ENCODE measurements around the gene PAGR1. TPM values are rescaled to one million over a fixed set of nuclear protein-coding genes. Genes with fewer than 3 reads are reported as not detected.

The PAGR1 gene
- polyA plus RNA-seq, 1 of the 3 experiments (the other 2 are of a cell fraction): 57.7 TPM

DNA sequence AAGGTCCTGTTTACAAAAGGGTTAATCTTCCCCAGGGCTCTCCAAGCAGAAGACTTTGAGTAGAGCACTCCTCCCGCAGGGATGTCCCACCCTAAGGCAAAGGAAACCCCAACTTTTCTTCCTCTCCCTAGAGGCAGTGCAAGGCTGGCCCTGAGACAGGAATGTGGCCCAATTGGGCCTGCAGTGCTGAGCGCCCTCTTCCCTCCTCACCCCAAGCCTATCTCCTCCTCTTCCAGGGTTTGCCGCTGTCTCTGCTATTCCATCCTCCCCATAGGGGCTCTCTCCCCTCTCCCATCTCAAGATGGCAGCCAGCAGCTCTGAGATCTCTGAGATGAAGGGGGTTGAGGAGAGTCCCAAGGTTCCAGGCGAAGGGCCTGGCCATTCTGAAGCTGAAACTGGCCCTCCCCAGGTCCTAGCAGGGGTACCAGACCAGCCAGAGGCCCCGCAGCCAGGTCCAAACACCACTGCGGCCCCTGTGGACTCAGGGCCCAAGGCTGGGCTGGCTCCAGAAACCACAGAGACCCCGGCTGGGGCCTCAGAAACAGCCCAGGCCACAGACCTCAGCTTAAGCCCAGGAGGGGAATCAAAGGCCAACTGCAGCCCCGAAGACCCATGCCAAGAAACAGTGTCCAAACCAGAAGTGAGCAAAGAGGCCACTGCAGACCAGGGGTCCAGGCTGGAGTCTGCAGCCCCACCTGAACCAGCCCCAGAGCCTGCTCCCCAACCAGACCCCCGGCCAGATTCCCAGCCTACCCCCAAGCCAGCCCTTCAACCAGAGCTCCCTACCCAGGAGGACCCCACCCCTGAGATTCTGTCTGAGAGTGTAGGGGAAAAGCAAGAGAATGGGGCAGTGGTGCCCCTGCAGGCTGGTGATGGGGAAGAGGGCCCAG lies 3.0 kb upstream of the PAGR1 start:
- TF ChIP-seq MEF2A (IDR thresholded peaks at IDR 0.05; ENCODE audit: borderline replicate concordance, low read depth) (no peak), RCOR1 (IDR thresholded peaks at IDR 0.05; ENCODE audit: low read length) (no peak), FOXM1 (IDR thresholded peaks at IDR 0.05; ENCODE audit: low read depth) (no peak), USF2 (IDR thresholded peaks at IDR 0.05; ENCODE audit: borderline replicate concordance, low read depth, low read length) (no peak), CHD2 (IDR thresholded peaks at IDR 0.05; ENCODE audit: low read length, partially characterized antibody) (no peak), ELF1 (IDR thresholded peaks at IDR 0.05) (no peak), EZH2phosphoT487 (IDR thresholded peaks at IDR 0.05; ENCODE audit: borderline replicate concordance, low read depth) (no peak), SMC3 (IDR thresholded peaks at IDR 0.05; ENCODE audit: low read depth, low read length) (no peak), YY1 (IDR thresholded peaks at IDR 0.05; ENCODE audit: low read depth) (no peak; the same call in 1 of the 2 replicates), PBX3 (IDR thresholded peaks at IDR 0.05) (no peak), EP300 (IDR thresholded peaks at IDR 0.05; ENCODE audit: borderline replicate concordance in 1 of 2, low read depth in 1 of 2, low read length in 1 of 2) (no peak), SIN3A (IDR thresholded peaks at IDR 0.05; ENCODE audit: borderline replicate concordance, low read depth, low read length) (no peak), IRF3 (IDR thresholded peaks at IDR 0.05; ENCODE audit: low read depth, low read length) (no peak), MAX (IDR thresholded peaks at IDR 0.05; ENCODE audit: low read depth) (no peak), JUND (IDR thresholded peaks at IDR 0.05) (no peak), REST (IDR thresholded peaks at IDR 0.05; ENCODE audit: low read depth, low read length) (no peak), RFX5 (IDR thresholded peaks at IDR 0.05; ENCODE audit: low read length) (no peak), POLR2AphosphoS5 (IDR thresholded peaks at IDR 0.05; ENCODE audit: low read depth, low read length) (no peak), FOSL2 (IDR thresholded peaks at IDR 0.05; ENCODE audit: borderline replicate concordance, low read depth) (no peak)
- TF ChIP-seq, protein P1, sequence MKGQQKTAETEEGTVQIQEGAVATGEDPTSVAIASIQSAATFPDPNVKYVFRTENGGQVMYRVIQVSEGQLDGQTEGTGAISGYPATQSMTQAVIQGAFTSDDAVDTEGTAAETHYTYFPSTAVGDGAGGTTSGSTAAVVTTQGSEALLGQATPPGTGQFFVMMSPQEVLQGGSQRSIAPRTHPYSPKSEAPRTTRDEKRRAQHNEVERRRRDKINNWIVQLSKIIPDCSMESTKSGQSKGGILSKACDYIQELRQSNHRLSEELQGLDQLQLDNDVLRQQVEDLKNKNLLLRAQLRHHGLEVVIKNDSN (IDR thresholded peaks at IDR 0.05; ENCODE audit: borderline replicate concordance, low read depth): no peak
- H2AFZ ChIP-seq (ENCODE audit: low read depth): no peak overlapping the region
- peaks cover 75% of the 10 kb centered on the region for H3K79me2 ChIP-seq (ENCODE audit: insufficient read depth)
- peak overlapping the region; percentile 80 for H3K9ac ChIP-seq
- peak overlapping the region; percentile 87 to 97; a peak in 3 of 4 replicates for H3K27ac ChIP-seq (ENCODE audit: low read depth in 2 of 2, low read length in 1 of 2)
- CTCF ChIA-PET: interaction anchor here (1.0 to 3.1 kb wide), 5 partner anchors 10 to 113 kb away, joined by 3 to 14 read pairs (median 3); no protein-coding TSS in a partner anchor
- POLR2A ChIA-PET: no interaction called here
- H3K36me3 ChIP-seq (replicated peaks in 1 of 2; ENCODE audit: control insufficient read depth in 1 of 2, insufficient read depth in 2 of 2, low read length in 1 of 2): peaks cover 13 to 21% of the 10 kb centered on the region in 2 experiments
- WGBS (ENCODE audit: low lambda C conversion rate): 72% methylated on average over 7 of the region's 9 CpGs
- H3F3A ChIP-seq (replicated peaks; ENCODE audit: insufficient read depth): peaks cover 43% of the 10 kb centered on the region
- H3K27me3 ChIP-seq (ENCODE audit: insufficient read depth): no peaks in the 10 kb centered on the region
- H3K4me1 ChIP-seq (ENCODE audit: control insufficient read depth in 1 of 2, insufficient read depth in 2 of 2, low read depth in 1 of 2, low read length in 1 of 2): peaks cover 51 to 71% of the 10 kb centered on the region in 2 experiments
- peak overlapping the region; percentile 68 to 80 for H3K4me3 ChIP-seq (ENCODE audit: low read depth in 2 of 2, low read length in 1 of 2)
- peaks cover 15% of the 10 kb centered on the region for H4K20me1 ChIP-seq (ENCODE audit: insufficient read depth)
- H3K9me3 ChIP-seq: no peaks in the 10 kb centered on the region
- no peaks in the 10 kb centered on the region for H3K9me2 ChIP-seq
- no peak for DNase-seq
- peak overlapping the region; percentile 97 for H3K4me2 ChIP-seq
